PC-9 (cell line): ENCODE data around the gene LONP1.

Experiments
- CTCF ChIP-seq: fragments of 200-600 bp; sonication (generic); conservative IDR thresholded peaks from 2 replicates; pipeline ENCODE4 v1.6.1; 2017; ENCODE audit warnings: mixed run types, antibody characterized with exemption, mild to moderate bottlenecking, moderate library complexity
- EZH2 ChIP-seq: fragments of 200-600 bp; sonication (generic); IDR thresholded peaks from 2 replicates; pipeline ENCODE4 v1.8.0; 2017; ENCODE audit warnings: antibody characterized with exemption, low read depth

- TF ChIP-seq CTCF (no peak), EZH2 (no peak)
These were observed 68.6 kb downstream of the LONP1 start for GRCh38 chr19:5651361-5651760.
